Endodermal cell (in vitro differentiated cells): ENCODE measurements around the gene CTDSP1. TPM values are rescaled to one million over a fixed set of nuclear protein-coding genes. Genes with fewer than 3 reads are reported as not detected.

Experiments
- DNase-seq: peaks from one replicate; pipeline ENCODE4 v3.0.0-alpha.2; 2017
- H3K27ac ChIP-seq: 2 replicates; pipeline ENCODE4 v1.5.1; 2013; ENCODE audit warnings: mild to moderate bottlenecking, low read depth, low read length, moderate library complexity
- H3K27me3 ChIP-seq: 2 replicates; pipeline ENCODE4 v1.6.1; 2013; ENCODE audit warnings: mild to moderate bottlenecking, low read length, moderate library complexity; ENCODE audit not compliant: insufficient read depth, control insufficient read depth, poor library complexity, severe bottlenecking
- H3K36me3 ChIP-seq: 2 replicates; pipeline ENCODE4 v1.7.0; 2013; ENCODE audit warnings: mild to moderate bottlenecking, low read length, moderate library complexity; ENCODE audit not compliant: control insufficient read depth, insufficient read depth
- H3K4me1 ChIP-seq: one replicate; pipeline ENCODE4 v1.7.0; 2013; ENCODE audit warnings: low read length; ENCODE audit not compliant: control insufficient read depth, insufficient read depth
- H3K4me3 ChIP-seq: 2 replicates; pipeline ENCODE4 v1.5.1; 2013; ENCODE audit warnings: mild to moderate bottlenecking, low read length, moderate library complexity
- H3K9ac ChIP-seq: 2 replicates; pipeline ENCODE4 v1.6.1; 2013; ENCODE audit warnings: mild to moderate bottlenecking, low read length, moderate library complexity; ENCODE audit not compliant: poor library complexity, severe bottlenecking; ENCODE audit errors: extremely low read depth
- H3K9me3 ChIP-seq: 2 replicates; pipeline ENCODE4 v1.6.1; 2013; ENCODE audit warnings: mild to moderate bottlenecking, low read length, moderate library complexity; ENCODE audit not compliant: control insufficient read depth
- H3K27ac Mint-ChIP-seq: 2 replicates; pipeline ENCODE4 v1.8.0; 2020; ENCODE audit warnings: mixed read lengths
- H3K27me3 Mint-ChIP-seq: 2 replicates; pipeline ENCODE4 v1.8.0; 2021; ENCODE audit warnings: mild to moderate bottlenecking, mixed read lengths; ENCODE audit not compliant: insufficient read depth
- H3K36me3 Mint-ChIP-seq: 2 replicates; pipeline ENCODE4 v1.8.0; 2020; ENCODE audit warnings: low read depth, mixed read lengths
- H3K4me1 Mint-ChIP-seq: 2 replicates; pipeline ENCODE4 v1.8.0; 2020; ENCODE audit warnings: mixed read lengths
- H3K4me3 Mint-ChIP-seq: 2 replicates; pipeline ENCODE4 v1.8.0; 2020; ENCODE audit warnings: mild to moderate bottlenecking, moderate library complexity, mixed read lengths
- H3K9me3 Mint-ChIP-seq: 2 replicates; pipeline ENCODE4 v1.8.0; 2020; ENCODE audit warnings: mild to moderate bottlenecking, mixed read lengths
- WGBS, 2 experiments: methylation state at CpG; one replicate each; pipeline versions ENCODE4 v1.1.5 to v1.1.7; 2013; ENCODE audit warnings: missing lambda C conversion rate in 2 of 2, mixed read lengths in 1 of 2; ENCODE audit not compliant: insufficient coverage in 1 of 2, insufficient read length in 1 of 2; 5-methylcytosine and 5-hydroxymethylcytosine counted together
- total RNA-seq, 2 donors: library from RNA; stranded (reverse); fragmentation: NEBNext Ultra II Directional in 1 of 2; extraction: Animal tissue kit (Norgen Biotek cat#: 25700) in 1 of 2; gene quantifications; 2 replicates in 1 of 2; 3 replicates in 1 of 2; pipeline ENCODE4 v1.2.1, GENCODE V29; 2021
- TF ChIP-seq, protein P1 (sequence below): fragments of 200-600 bp; sonication (generic); conservative IDR thresholded peaks from 2 replicates; pipeline ENCODE4 v1.5.0; 2021; ENCODE audit warnings: antibody characterized with exemption, mild to moderate bottlenecking

Gene CTDSP1
- total RNA-seq, 2 donors from 2014 or later: 66.8 to 123 TPM

DNA sequence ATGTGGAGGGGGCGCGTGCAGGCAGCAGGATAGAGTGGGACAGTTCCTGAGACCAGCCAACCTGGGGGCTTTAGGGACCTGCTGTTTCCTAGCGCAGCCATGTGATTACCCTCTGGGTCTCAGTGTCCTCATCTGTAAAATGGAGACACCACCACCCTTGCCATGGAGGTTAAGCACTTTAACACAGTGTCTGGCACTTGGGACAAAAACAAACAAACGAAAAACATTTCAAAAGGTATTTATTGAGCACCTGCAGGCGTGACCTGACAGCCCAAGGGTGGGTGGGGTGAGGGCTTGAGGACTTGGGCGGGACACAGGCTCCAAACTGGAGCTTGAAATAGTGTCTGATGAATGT is 4.6 kb upstream of the CTDSP1 start:
- Mint-ChIP-seq H3K4me1 (peaks cover 13% of the 10 kb centered on the region), H3K27ac (no peak overlapping the region), H3K9me3 (no peaks in the 10 kb centered on the region), H3K36me3 (no peaks in the 10 kb centered on the region), H3K27me3 (peaks cover 23% of the 10 kb centered on the region), H3K4me3 (no peak overlapping the region)
- no peak overlapping the region for H3K27ac ChIP-seq
- no peaks in the 10 kb centered on the region for H3K9me3 ChIP-seq
- WGBS, 2 experiments: 97 to 100% methylated on average over 3 to 5 of the region's 6 CpGs
- H3K4me3 ChIP-seq: no peak overlapping the region
- no peaks in the 10 kb centered on the region for H3K27me3 ChIP-seq
- no peak overlapping the region for H3K9ac ChIP-seq
- no peak for DNase-seq
- TF ChIP-seq, protein P1, sequence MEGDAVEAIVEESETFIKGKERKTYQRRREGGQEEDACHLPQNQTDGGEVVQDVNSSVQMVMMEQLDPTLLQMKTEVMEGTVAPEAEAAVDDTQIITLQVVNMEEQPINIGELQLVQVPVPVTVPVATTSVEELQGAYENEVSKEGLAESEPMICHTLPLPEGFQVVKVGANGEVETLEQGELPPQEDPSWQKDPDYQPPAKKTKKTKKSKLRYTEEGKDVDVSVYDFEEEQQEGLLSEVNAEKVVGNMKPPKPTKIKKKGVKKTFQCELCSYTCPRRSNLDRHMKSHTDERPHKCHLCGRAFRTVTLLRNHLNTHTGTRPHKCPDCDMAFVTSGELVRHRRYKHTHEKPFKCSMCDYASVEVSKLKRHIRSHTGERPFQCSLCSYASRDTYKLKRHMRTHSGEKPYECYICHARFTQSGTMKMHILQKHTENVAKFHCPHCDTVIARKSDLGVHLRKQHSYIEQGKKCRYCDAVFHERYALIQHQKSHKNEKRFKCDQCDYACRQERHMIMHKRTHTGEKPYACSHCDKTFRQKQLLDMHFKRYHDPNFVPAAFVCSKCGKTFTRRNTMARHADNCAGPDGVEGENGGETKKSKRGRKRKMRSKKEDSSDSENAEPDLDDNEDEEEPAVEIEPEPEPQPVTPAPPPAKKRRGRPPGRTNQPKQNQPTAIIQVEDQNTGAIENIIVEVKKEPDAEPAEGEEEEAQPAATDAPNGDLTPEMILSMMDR: no peak
- H3K4me1 ChIP-seq: no peaks in the 10 kb centered on the region
- H3K36me3 ChIP-seq: no peaks in the 10 kb centered on the region

DNA sequence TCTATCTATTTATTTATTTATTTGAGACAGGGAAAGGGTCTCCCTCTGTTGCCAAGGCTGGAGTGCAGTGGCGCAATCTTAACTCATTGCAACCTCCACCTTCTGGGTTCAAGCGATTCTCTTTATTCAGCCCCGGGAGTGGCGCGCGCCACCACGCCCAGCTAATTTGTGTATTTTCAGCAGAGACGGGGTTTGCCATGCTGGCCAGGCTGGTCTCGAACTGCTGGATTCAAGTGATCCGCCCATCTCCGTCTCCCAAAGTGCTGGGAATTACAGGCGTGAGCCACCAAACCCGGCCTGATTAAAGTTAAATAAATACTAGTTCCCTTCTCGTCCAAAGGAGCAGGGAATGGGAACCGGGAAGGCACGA is 4.2 kb upstream of the CTDSP1 start:
- peak overlapping the region; percentile 88 for H3K4me3 Mint-ChIP-seq
- no peaks in the 10 kb centered on the region for H3K27me3 ChIP-seq
- peak overlapping the region; percentile 94 for H3K4me3 ChIP-seq
- no peaks in the 10 kb centered on the region for H3K36me3 Mint-ChIP-seq
- H3K27ac ChIP-seq: no peak overlapping the region
- TF ChIP-seq, protein P1: no peak
- peaks cover 13% of the 10 kb centered on the region for H3K4me1 Mint-ChIP-seq
- H3K9ac ChIP-seq: peak overlapping the region; percentile 95
- peaks cover 23% of the 10 kb centered on the region for H3K27me3 Mint-ChIP-seq
- peak overlapping the region; percentile 88 for H3K27ac Mint-ChIP-seq
- H3K9me3 ChIP-seq: no peaks in the 10 kb centered on the region
- no peaks in the 10 kb centered on the region for H3K36me3 ChIP-seq
- H3K9me3 Mint-ChIP-seq: no peaks in the 10 kb centered on the region
- no peak for DNase-seq
- no peaks in the 10 kb centered on the region for H3K4me1 ChIP-seq
- 25 to 30% methylated on average over 14 to 16 of the region's 16 CpGs for WGBS, 2 experiments

DNA sequence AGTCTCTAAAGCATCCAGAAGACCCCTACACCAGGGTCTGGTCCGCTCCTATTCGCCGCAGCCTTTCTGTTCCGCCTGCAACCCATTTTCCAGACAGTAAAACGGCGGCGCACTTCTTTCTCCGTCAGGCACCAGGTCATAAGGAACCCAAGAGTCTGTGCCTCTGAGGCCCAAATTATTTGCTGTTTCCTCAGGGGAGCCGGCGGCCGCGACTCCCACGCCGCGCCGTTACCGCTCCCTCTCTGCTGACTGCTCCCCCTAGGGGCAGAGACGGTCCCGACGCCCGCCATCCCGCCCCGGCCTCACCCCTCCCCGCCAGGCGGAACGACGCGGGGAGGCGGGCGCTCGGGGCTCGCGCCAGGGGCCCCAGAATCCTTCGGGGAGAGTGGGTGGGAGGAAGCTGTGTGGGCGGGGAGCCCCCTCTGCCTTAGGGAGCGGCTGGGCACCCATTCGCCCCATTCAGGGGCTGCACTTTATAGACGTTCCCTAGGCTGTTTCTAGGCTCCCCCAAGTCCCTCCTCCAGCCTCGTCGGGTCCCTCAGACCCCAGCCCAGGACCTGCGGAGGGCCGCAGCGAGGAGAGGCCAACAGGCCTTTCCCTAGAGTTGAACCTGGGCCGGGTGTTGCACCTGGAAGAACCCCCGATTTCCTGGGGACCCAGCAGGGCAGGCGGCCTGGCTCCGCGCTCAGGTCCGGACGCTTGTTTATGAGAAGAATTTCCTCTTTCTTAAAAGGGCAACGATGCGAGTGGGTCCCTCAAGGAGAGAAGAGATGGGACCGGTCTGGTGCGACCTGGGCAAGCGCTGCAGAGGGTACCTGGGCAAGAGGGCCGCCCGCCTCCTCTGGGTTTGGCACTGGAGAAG is 3.6 kb upstream of the CTDSP1 start:
- H3K27me3 ChIP-seq: no peaks in the 10 kb centered on the region
- TF ChIP-seq, protein P1: peak; percentile 98
- peak overlapping the region; percentile 88 for H3K4me3 Mint-ChIP-seq
- H3K9me3 Mint-ChIP-seq: no peaks in the 10 kb centered on the region
- no peaks in the 10 kb centered on the region for H3K4me1 ChIP-seq
- peak overlapping the region; percentile 95 for H3K9ac ChIP-seq
- peak overlapping the region; percentile 99 for H3K27ac Mint-ChIP-seq
- no peaks in the 10 kb centered on the region for H3K36me3 Mint-ChIP-seq
- no peaks in the 10 kb centered on the region for H3K9me3 ChIP-seq
- peaks cover 13% of the 10 kb centered on the region for H3K4me1 Mint-ChIP-seq
- WGBS, 2 experiments: 0 to 3% methylated on average over 20 to 57 of the region's 57 CpGs
- H3K27me3 Mint-ChIP-seq: peaks cover 23% of the 10 kb centered on the region
- peak overlapping the region; percentile 94 for H3K4me3 ChIP-seq
- peak overlapping the region; percentile 98 for H3K27ac ChIP-seq
- no peaks in the 10 kb centered on the region for H3K36me3 ChIP-seq
- peak; percentile 96 for DNase-seq
